ENCODE measurements around the gene MRPL42. TPM values are rescaled to one million over a fixed set of nuclear protein-coding genes. Genes with fewer than 3 reads are reported as not detected.

Gene MRPL42
- total RNA-seq, 1 donor from 2014 or later: 8.4 TPM

GRCh38 chr12:93563807-93564538 is 96.7 kb downstream of the MRPL42 start:
- no peak for TF ChIP-seq CTCF (IDR thresholded peaks at IDR 0.05)
- H3K9me3 ChIP-seq: peaks cover 0 to 5% of the 10 kb centered on the region in 2 donors
- intact Hi-C loops (cut with DNase I): no loop called here
- H3K27me3 ChIP-seq: no peaks in the 10 kb centered on the region
- no peak overlapping the region for H3K27ac ChIP-seq
- no peak overlapping the region for H3K4me3 ChIP-seq
- no peaks in the 10 kb centered on the region for H3K36me3 ChIP-seq
- no peaks in the 10 kb centered on the region for H3K4me1 ChIP-seq
- no peak for DNase-seq (ENCODE audit: low spot score in 2 of 2)

- Histone ChIP-seq H3K27me3 (no peaks in the 10 kb centered on the region), H3K4me3 (no peak overlapping the region), H3K36me3 (no peaks in the 10 kb centered on the region), H3K4me1 (no peaks in the 10 kb centered on the region), H3K27ac (no peak overlapping the region), H3K9me3 (peaks cover 0 to 2% of the 10 kb centered on the region in 2 donors)
- no peak for TF ChIP-seq CTCF (IDR thresholded peaks at IDR 0.05)
- DNase-seq (ENCODE audit: low spot score in 2 of 2): no peak
- intact Hi-C loops (cut with DNase I): no loop called here
Observed at GRCh38 chr12:93565760-93566159, 98.4 kb downstream of the MRPL42 start.

Other genes with a start within 250 kb of the MRPL42 start
- 117 TPM for gene NUDT4, start 89.6 kb upstream of the MRPL42 start, total RNA-seq
- gene UBE2N, start 25.6 kb upstream of the MRPL42 start, total RNA-seq: 19.4 TPM
- 95.8 TPM for gene SOCS2, start 105.2 kb downstream of the MRPL42 start, total RNA-seq
- gene CRADD, start 209.9 kb downstream of the MRPL42 start, total RNA-seq: not detected

Measured in ascending aorta (tissue), 2 donors.